Trophoblast cell (in vitro differentiated cells and primary cell): ENCODE results near the gene PCYT2.

Experiments
- DNase-seq, 2 donors: peaks; one replicate each; pipeline ENCODE4 v3.0.0-alpha.2; 2016
- H2AFZ ChIP-seq: 2 replicates; pipeline ENCODE4 v1.6.1; 2013; ENCODE audit warnings: low read length, moderate library complexity, mild to moderate bottlenecking; ENCODE audit not compliant: insufficient read depth, poor library complexity
- H2AK5ac ChIP-seq: 2 replicates; pipeline ENCODE4 v1.6.1; 2013; ENCODE audit warnings: mild to moderate bottlenecking, low read length
- H2BK120ac ChIP-seq: 2 replicates; pipeline ENCODE4 v1.6.1; 2013; ENCODE audit warnings: low read length, mild to moderate bottlenecking, moderate library complexity; ENCODE audit not compliant: insufficient read depth, poor library complexity
- H2BK12ac ChIP-seq: 2 replicates; pipeline ENCODE4 v1.6.1; 2013; ENCODE audit warnings: mild to moderate bottlenecking, low read length, moderate library complexity
- H2BK5ac ChIP-seq: 2 replicates; pipeline ENCODE4 v1.6.1; 2013; ENCODE audit warnings: low read length, low read depth, moderate library complexity, mild to moderate bottlenecking; ENCODE audit not compliant: poor library complexity
- H3K14ac ChIP-seq: 2 replicates; pipeline ENCODE4 v1.6.1; 2013; ENCODE audit warnings: mild to moderate bottlenecking, low read length
- H3K18ac ChIP-seq: 2 replicates; pipeline ENCODE4 v1.6.1; 2013; ENCODE audit warnings: mild to moderate bottlenecking, low read length
- H3K23ac ChIP-seq: 2 replicates; pipeline ENCODE4 v1.6.1; 2013; ENCODE audit warnings: low read length
- H3K27ac ChIP-seq: 2 replicates; pipeline ENCODE4 v1.5.1; 2013; ENCODE audit warnings: low read depth, mild to moderate bottlenecking, inconsistent platforms, low read length, moderate library complexity
- H3K27me3 ChIP-seq: 2 replicates; pipeline ENCODE4 v1.6.1; 2013; ENCODE audit warnings: inconsistent platforms, mild to moderate bottlenecking, low read length, moderate library complexity; ENCODE audit not compliant: insufficient read depth
- H3K36me3 ChIP-seq, 2 experiments: 1 replicate in 1 of 2; 2 replicates in 1 of 2; pipeline ENCODE4 v1.6.1; 2013; ENCODE audit warnings: low read length in 2 of 2, mild to moderate bottlenecking in 2 of 2, moderate library complexity in 1 of 2; ENCODE audit not compliant: insufficient read depth in 2 of 2, control insufficient read depth in 1 of 2
- H3K4ac ChIP-seq: 2 replicates; pipeline ENCODE4 v1.6.1; 2013; ENCODE audit warnings: low read depth, mild to moderate bottlenecking, low read length, moderate library complexity
- H3K4me1 ChIP-seq, 2 experiments: 1 replicate in 1 of 2; 2 replicates in 1 of 2; pipeline ENCODE4 v1.6.1; 2013; ENCODE audit warnings: low read length in 2 of 2, mild to moderate bottlenecking in 2 of 2, moderate library complexity in 1 of 2; ENCODE audit not compliant: insufficient read depth in 2 of 2, control insufficient read depth in 1 of 2
- H3K4me2 ChIP-seq: 2 replicates; pipeline ENCODE4 v1.6.1; 2013; ENCODE audit warnings: inconsistent platforms, mild to moderate bottlenecking, low read length, moderate library complexity
- H3K4me3 ChIP-seq: 2 replicates; pipeline ENCODE4 v1.5.1; 2013; ENCODE audit warnings: mild to moderate bottlenecking, low read depth, low read length, inconsistent platforms
- H3K79me1 ChIP-seq: one replicate; pipeline ENCODE4 v1.6.1; 2013; ENCODE audit warnings: low read length
- H3K79me2 ChIP-seq: 2 replicates; pipeline ENCODE4 v1.6.1; 2013; ENCODE audit warnings: low read length, mild to moderate bottlenecking; ENCODE audit not compliant: control insufficient read depth, insufficient read depth, poor library complexity
- H3K9ac ChIP-seq: 2 replicates; pipeline ENCODE4 v1.6.1; 2013; ENCODE audit warnings: mild to moderate bottlenecking, low read length
- H3K9me3 ChIP-seq: 2 replicates; pipeline ENCODE4 v1.6.1; 2013; ENCODE audit warnings: low read depth, mild to moderate bottlenecking, control low read depth, inconsistent platforms, low read length; ENCODE audit not compliant: insufficient read depth
- H4K12ac ChIP-seq: 2 replicates; pipeline ENCODE4 v1.6.1; 2013; ENCODE audit warnings: low read depth, mild to moderate bottlenecking, low read length, moderate library complexity
- H4K8ac ChIP-seq: 2 replicates; pipeline ENCODE4 v1.6.1; 2013; ENCODE audit warnings: low read depth, mild to moderate bottlenecking, low read length, moderate library complexity
- H4K91ac ChIP-seq: one replicate; pipeline ENCODE4 v1.6.1; 2013; ENCODE audit warnings: low read depth, mild to moderate bottlenecking, low read length, moderate library complexity
- WGBS: extraction: QIAGEN DNeasy Blood & Tissue Kit; methylation state at CpG from one replicate; pipeline ENCODE4 v1.1.7; 2013; ENCODE audit warnings: missing lambda C conversion rate; ENCODE audit not compliant: insufficient read length, insufficient coverage; ENCODE audit errors: extremely low coverage; 5-methylcytosine and 5-hydroxymethylcytosine counted together

The PCYT2 gene

GRCh38 chr17:81934850-81935708 lies 23.9 kb upstream of the PCYT2 start:
- Histone ChIP-seq H3K23ac (no peak overlapping the region), H2BK12ac (no peak overlapping the region), H3K9ac (no peak overlapping the region), H3K4me3 (no peak overlapping the region), H3K4me2 (no peak overlapping the region), H3K4ac (no peak overlapping the region), H3K79me2 (peaks cover 4% of the 10 kb centered on the region), H2BK5ac (no peak overlapping the region), H3K14ac (no peak overlapping the region), H2AK5ac (no peak overlapping the region), H3K79me1 (peaks cover 9% of the 10 kb centered on the region), H3K4me1 (peaks cover 6 to 9% of the 10 kb centered on the region in 2 experiments), H4K12ac (no peak overlapping the region), H2BK120ac (no peak overlapping the region), H3K27me3 (no peaks in the 10 kb centered on the region), H3K18ac (no peak overlapping the region), H3K9me3 (no peaks in the 10 kb centered on the region), H4K8ac (no peak overlapping the region), H4K91ac (no peak overlapping the region), H3K27ac (no peak overlapping the region), H2AFZ (no peak overlapping the region), H3K36me3 (peaks cover 4 to 10% of the 10 kb centered on the region in 2 experiments)
- no peak for DNase-seq
- WGBS: no CpG with 5 or more reads among the region's 38 CpGs

- Histone ChIP-seq H4K12ac (no peak overlapping the region), H3K4me2 (no peak overlapping the region), H3K27me3 (no peaks in the 10 kb centered on the region), H4K91ac (no peak overlapping the region), H4K8ac (no peak overlapping the region), H2BK120ac (no peak overlapping the region), H3K4ac (no peak overlapping the region), H3K18ac (no peak overlapping the region), H3K79me1 (peaks cover 9% of the 10 kb centered on the region), H2BK12ac (no peak overlapping the region), H3K79me2 (peaks cover 4% of the 10 kb centered on the region), H3K27ac (no peak overlapping the region), H3K14ac (no peak overlapping the region), H2AFZ (no peak overlapping the region), H3K23ac (no peak overlapping the region), H3K4me3 (no peak overlapping the region), H3K9ac (no peak overlapping the region), H3K36me3 (peaks cover 4 to 10% of the 10 kb centered on the region in 2 experiments), H2AK5ac (no peak overlapping the region), H2BK5ac (no peak overlapping the region), H3K4me1 (peaks cover 6 to 9% of the 10 kb centered on the region in 2 experiments), H3K9me3 (no peaks in the 10 kb centered on the region)
- WGBS: no CpG with 5 or more reads among the region's 23 CpGs
- DNase-seq: no peak
Measured at GRCh38 chr17:81934098-81934757, 23.0 kb upstream of the PCYT2 start.

- no peak overlapping the region for H2AK5ac ChIP-seq
- peaks cover 11 to 15% of the 10 kb centered on the region in 2 experiments for H3K4me1 ChIP-seq
- H3K36me3 ChIP-seq: peaks cover 4 to 10% of the 10 kb centered on the region in 2 experiments
- no peaks in the 10 kb centered on the region for H3K27me3 ChIP-seq
- no peak overlapping the region for H2AFZ ChIP-seq
- no peak overlapping the region for H3K23ac ChIP-seq
- H2BK12ac ChIP-seq: no peak overlapping the region
- no peak overlapping the region for H3K4ac ChIP-seq
- no peaks in the 10 kb centered on the region for H3K9me3 ChIP-seq
- no peak overlapping the region for H3K14ac ChIP-seq
- no peak overlapping the region for H3K9ac ChIP-seq
- no peak overlapping the region for H4K91ac ChIP-seq
- no peak overlapping the region for H2BK5ac ChIP-seq
- H4K12ac ChIP-seq: no peak overlapping the region
- no peak overlapping the region for H4K8ac ChIP-seq
- no CpG with 5 or more reads among the region's 14 CpGs for WGBS
- no peak overlapping the region for H3K4me2 ChIP-seq
- no peak overlapping the region for H3K4me3 ChIP-seq
- peaks cover 4% of the 10 kb centered on the region for H3K79me2 ChIP-seq
- no peak for DNase-seq
- H2BK120ac ChIP-seq: no peak overlapping the region
- no peak overlapping the region for H3K27ac ChIP-seq
- H3K18ac ChIP-seq: no peak overlapping the region
- peaks cover 11% of the 10 kb centered on the region for H3K79me1 ChIP-seq
Measured at GRCh38 chr17:81933178-81933699, 22.0 kb upstream of the PCYT2 start.

GRCh38 chr17:81932333-81932983 lies 21.3 kb upstream of the PCYT2 start:
- Histone ChIP-seq H3K4me2 (no peak overlapping the region), H3K9me3 (no peaks in the 10 kb centered on the region), H2BK120ac (no peak overlapping the region), H3K9ac (no peak overlapping the region), H3K4me1 (peaks cover 13 to 20% of the 10 kb centered on the region in 2 experiments), H4K91ac (no peak overlapping the region), H3K4me3 (no peak overlapping the region), H4K8ac (no peak overlapping the region), H3K18ac (no peak overlapping the region), H3K79me2 (peaks cover 9% of the 10 kb centered on the region), H3K4ac (no peak overlapping the region), H3K23ac (no peak overlapping the region), H2BK12ac (no peak overlapping the region), H3K27ac (no peak overlapping the region), H2AFZ (no peak overlapping the region), H3K79me1 (peaks cover 15% of the 10 kb centered on the region), H2BK5ac (no peak overlapping the region), H3K14ac (no peak overlapping the region), H3K27me3 (no peaks in the 10 kb centered on the region), H2AK5ac (no peak overlapping the region), H4K12ac (no peak overlapping the region), H3K36me3 (peaks cover 4 to 10% of the 10 kb centered on the region in 2 experiments)
- no peak for DNase-seq
- WGBS: no CpG with 5 or more reads among the region's 9 CpGs
